Measurements from ENCODE around the gene GALNT9. TPM values are rescaled to one million over a fixed set of nuclear protein-coding genes. Genes with fewer than 3 reads are reported as not detected.

Gene GALNT9
- total RNA-seq, 1 donor from 2014 or later: not detected

GRCh38 chr12:132336451-132337413, 7.3 kb upstream of the GALNT9 start:
- H3K36me3 Mint-ChIP-seq (ENCODE audit: low read depth): no peaks in the 10 kb centered on the region
- H3K9me3 Mint-ChIP-seq: peaks cover 3% of the 10 kb centered on the region

GRCh38 chr12:132335179-132335756, 5.9 kb upstream of the GALNT9 start:
- no peak overlapping the region for H3K27ac Mint-ChIP-seq
- no peaks in the 10 kb centered on the region for H3K36me3 Mint-ChIP-seq (ENCODE audit: low read depth)
- intact Hi-C loops (cut with micrococcal nuclease): no loop called here
- no peaks in the 10 kb centered on the region for H3K4me1 Mint-ChIP-seq (ENCODE audit: low read depth)
- no peak overlapping the region for H3K4me3 Mint-ChIP-seq (ENCODE audit: low read depth)
- DNase-seq (ENCODE audit: low spot score): no peak
- H3K27me3 Mint-ChIP-seq (ENCODE audit: low read depth): peaks cover 8% of the 10 kb centered on the region
- H3K9me3 Mint-ChIP-seq: peaks cover 9% of the 10 kb centered on the region

More at GRCh38 chr12:132336451-132337413, 7.3 kb upstream of the GALNT9 start:
- Mint-ChIP-seq H3K4me1 (ENCODE audit: low read depth) (no peaks in the 10 kb centered on the region), H3K4me3 (ENCODE audit: low read depth) (no peak overlapping the region), H3K27me3 (ENCODE audit: low read depth) (no peaks in the 10 kb centered on the region), H3K27ac (no peak overlapping the region)
- DNase-seq (ENCODE audit: low spot score): no peak
- intact Hi-C loops (cut with micrococcal nuclease): no loop called here

- no peaks in the 10 kb centered on the region for H3K36me3 Mint-ChIP-seq (ENCODE audit: low read depth)
- DNase-seq (ENCODE audit: low spot score): no peak
- peaks cover 9% of the 10 kb centered on the region for H3K9me3 Mint-ChIP-seq
- peaks cover 10% of the 10 kb centered on the region for H3K27me3 Mint-ChIP-seq (ENCODE audit: low read depth)
- H3K4me1 Mint-ChIP-seq (ENCODE audit: low read depth): no peaks in the 10 kb centered on the region
- H3K4me3 Mint-ChIP-seq (ENCODE audit: low read depth): no peak overlapping the region
- intact Hi-C loops (cut with micrococcal nuclease): no loop called here
- H3K27ac Mint-ChIP-seq: no peak overlapping the region
Measured at GRCh38 chr12:132333766-132334165, 4.4 kb upstream of the GALNT9 start.

- H3K4me1 Mint-ChIP-seq (ENCODE audit: low read depth): no peaks in the 10 kb centered on the region
- peaks cover 9% of the 10 kb centered on the region for H3K9me3 Mint-ChIP-seq
- H3K36me3 Mint-ChIP-seq (ENCODE audit: low read depth): no peaks in the 10 kb centered on the region
- no peak overlapping the region for H3K4me3 Mint-ChIP-seq (ENCODE audit: low read depth)
- no peak for DNase-seq (ENCODE audit: low spot score)
- intact Hi-C loops (cut with micrococcal nuclease): no loop called here
- H3K27me3 Mint-ChIP-seq (ENCODE audit: low read depth): peaks cover 12% of the 10 kb centered on the region
- no peak overlapping the region for H3K27ac Mint-ChIP-seq
Measured at GRCh38 chr12:132333273-132333672, 3.9 kb upstream of the GALNT9 start.

GRCh38 chr12:132330549-132330881, 1.1 kb upstream of the GALNT9 start:
- DNase-seq (ENCODE audit: low spot score): no peak
- peaks cover 5% of the 10 kb centered on the region for H3K4me1 Mint-ChIP-seq (ENCODE audit: low read depth)
- H3K36me3 Mint-ChIP-seq (ENCODE audit: low read depth): no peaks in the 10 kb centered on the region
- no peak overlapping the region for H3K27ac Mint-ChIP-seq
- peaks cover 20% of the 10 kb centered on the region for H3K27me3 Mint-ChIP-seq (ENCODE audit: low read depth)
- H3K9me3 Mint-ChIP-seq: peaks cover 8% of the 10 kb centered on the region
- intact Hi-C loops (cut with micrococcal nuclease): no loop called here
- no peak overlapping the region for H3K4me3 Mint-ChIP-seq (ENCODE audit: low read depth)

- Mint-ChIP-seq H3K27ac (no peak overlapping the region), H3K9me3 (peaks cover 5% of the 10 kb centered on the region), H3K4me3 (ENCODE audit: low read depth) (no peak overlapping the region), H3K36me3 (ENCODE audit: low read depth) (no peaks in the 10 kb centered on the region), H3K4me1 (ENCODE audit: low read depth) (peaks cover 5% of the 10 kb centered on the region), H3K27me3 (ENCODE audit: low read depth) (peaks cover 20% of the 10 kb centered on the region)
- DNase-seq (ENCODE audit: low spot score): no peak
- intact Hi-C loops (cut with micrococcal nuclease): no loop called here
Measured at GRCh38 chr12:132329720-132330548, 545 bp upstream of the GALNT9 start.

- peaks cover 5% of the 10 kb centered on the region for H3K9me3 Mint-ChIP-seq
- peaks cover 20% of the 10 kb centered on the region for H3K27me3 Mint-ChIP-seq (ENCODE audit: low read depth)
- no peak overlapping the region for H3K27ac Mint-ChIP-seq
- H3K36me3 Mint-ChIP-seq (ENCODE audit: low read depth): no peaks in the 10 kb centered on the region
- no peak overlapping the region for H3K4me3 Mint-ChIP-seq (ENCODE audit: low read depth)
- DNase-seq (ENCODE audit: low spot score): no peak
- intact Hi-C loops (cut with micrococcal nuclease): no loop called here
- peaks cover 5% of the 10 kb centered on the region for H3K4me1 Mint-ChIP-seq (ENCODE audit: low read depth)
Measured at GRCh38 chr12:132328282-132329029, 933 bp downstream of the GALNT9 start.

- Mint-ChIP-seq H3K27me3 (ENCODE audit: low read depth) (peaks cover 20% of the 10 kb centered on the region), H3K27ac (no peak overlapping the region)
Measured at GRCh38 chr12:132327336-132328171, 1.8 kb downstream of the GALNT9 start.

GRCh38 chr12:132326646-132327045, 2.7 kb downstream of the GALNT9 start:
- Mint-ChIP-seq H3K9me3 (peaks cover 5% of the 10 kb centered on the region), H3K36me3 (ENCODE audit: low read depth) (no peaks in the 10 kb centered on the region), H3K27ac (no peak overlapping the region), H3K4me3 (ENCODE audit: low read depth) (no peak overlapping the region), H3K27me3 (ENCODE audit: low read depth) (peaks cover 20% of the 10 kb centered on the region), H3K4me1 (ENCODE audit: low read depth) (peaks cover 5% of the 10 kb centered on the region)
- no peak for DNase-seq (ENCODE audit: low spot score)
- intact Hi-C loops (cut with micrococcal nuclease): no loop called here

More at GRCh38 chr12:132327336-132328171, 1.8 kb downstream of the GALNT9 start:
- no peak overlapping the region for H3K4me3 Mint-ChIP-seq (ENCODE audit: low read depth)
- DNase-seq (ENCODE audit: low spot score): no peak
- H3K9me3 Mint-ChIP-seq: peaks cover 5% of the 10 kb centered on the region
- H3K36me3 Mint-ChIP-seq (ENCODE audit: low read depth): no peaks in the 10 kb centered on the region
- intact Hi-C loops (cut with micrococcal nuclease): no loop called here
- H3K4me1 Mint-ChIP-seq (ENCODE audit: low read depth): peaks cover 5% of the 10 kb centered on the region

- H3K4me3 Mint-ChIP-seq (ENCODE audit: low read depth): no peak overlapping the region
- H3K27me3 Mint-ChIP-seq (ENCODE audit: low read depth): peaks cover 17% of the 10 kb centered on the region
- no peaks in the 10 kb centered on the region for H3K36me3 Mint-ChIP-seq (ENCODE audit: low read depth)
- intact Hi-C loops (cut with micrococcal nuclease): no loop called here
- H3K9me3 Mint-ChIP-seq: peaks cover 3% of the 10 kb centered on the region
- H3K4me1 Mint-ChIP-seq (ENCODE audit: low read depth): peaks cover 5% of the 10 kb centered on the region
- H3K27ac Mint-ChIP-seq: no peak overlapping the region
- no peak for DNase-seq (ENCODE audit: low spot score)
Measured at GRCh38 chr12:132325733-132326130, 3.7 kb downstream of the GALNT9 start.

GRCh38 chr12:132324841-132325732, 4.3 kb downstream of the GALNT9 start:
- H3K27me3 Mint-ChIP-seq (ENCODE audit: low read depth): peaks cover 11% of the 10 kb centered on the region
- peaks cover 5% of the 10 kb centered on the region for H3K4me1 Mint-ChIP-seq (ENCODE audit: low read depth)
- no peak overlapping the region for H3K4me3 Mint-ChIP-seq (ENCODE audit: low read depth)
- DNase-seq (ENCODE audit: low spot score): no peak
- intact Hi-C loops (cut with micrococcal nuclease): no loop called here
- H3K27ac Mint-ChIP-seq: no peak overlapping the region
- no peaks in the 10 kb centered on the region for H3K36me3 Mint-ChIP-seq (ENCODE audit: low read depth)
- H3K9me3 Mint-ChIP-seq: no peaks in the 10 kb centered on the region
